ENCODE results near the gene BBIP1.

DNA sequence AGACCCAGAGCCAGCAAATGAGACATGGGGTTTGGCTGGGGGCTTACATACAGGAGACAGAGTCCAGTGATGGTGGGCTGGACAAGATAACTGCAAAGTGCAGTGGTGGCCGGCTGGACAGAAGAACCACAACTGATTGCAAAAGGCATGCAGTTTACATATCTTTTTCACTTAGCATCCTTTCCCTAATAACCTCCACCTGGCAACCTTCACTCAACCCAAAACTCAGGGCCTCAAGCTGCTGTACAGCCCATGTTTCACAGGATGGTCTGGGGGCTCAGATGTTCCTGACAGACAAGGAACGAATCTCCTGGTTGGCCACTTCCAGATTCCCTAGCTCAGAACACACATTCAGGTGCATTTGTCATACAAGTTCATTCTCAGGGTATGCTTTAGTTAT is 55.0 kb downstream of the BBIP1 start:
- no peak for TF ChIP-seq EZH2 (IDR thresholded peaks at IDR 0.05; ENCODE audit: borderline replicate concordance, low read depth, low read length, severe bottlenecking)
- TF ChIP-seq POLR2A (IDR thresholded peaks at IDR 0.05; ENCODE audit: low read depth, low read length), result no peak
- TF ChIP-seq, protein P1, sequence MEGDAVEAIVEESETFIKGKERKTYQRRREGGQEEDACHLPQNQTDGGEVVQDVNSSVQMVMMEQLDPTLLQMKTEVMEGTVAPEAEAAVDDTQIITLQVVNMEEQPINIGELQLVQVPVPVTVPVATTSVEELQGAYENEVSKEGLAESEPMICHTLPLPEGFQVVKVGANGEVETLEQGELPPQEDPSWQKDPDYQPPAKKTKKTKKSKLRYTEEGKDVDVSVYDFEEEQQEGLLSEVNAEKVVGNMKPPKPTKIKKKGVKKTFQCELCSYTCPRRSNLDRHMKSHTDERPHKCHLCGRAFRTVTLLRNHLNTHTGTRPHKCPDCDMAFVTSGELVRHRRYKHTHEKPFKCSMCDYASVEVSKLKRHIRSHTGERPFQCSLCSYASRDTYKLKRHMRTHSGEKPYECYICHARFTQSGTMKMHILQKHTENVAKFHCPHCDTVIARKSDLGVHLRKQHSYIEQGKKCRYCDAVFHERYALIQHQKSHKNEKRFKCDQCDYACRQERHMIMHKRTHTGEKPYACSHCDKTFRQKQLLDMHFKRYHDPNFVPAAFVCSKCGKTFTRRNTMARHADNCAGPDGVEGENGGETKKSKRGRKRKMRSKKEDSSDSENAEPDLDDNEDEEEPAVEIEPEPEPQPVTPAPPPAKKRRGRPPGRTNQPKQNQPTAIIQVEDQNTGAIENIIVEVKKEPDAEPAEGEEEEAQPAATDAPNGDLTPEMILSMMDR (IDR thresholded peaks at IDR 0.05; ENCODE audit: extremely low read depth in 1 of 2, insufficient read depth in 1 of 2, low read depth in 1 of 2, low read length in 2 of 2), result no peak
- TF ChIP-seq FOS (IDR thresholded peaks at IDR 0.05; ENCODE audit: borderline replicate concordance, insufficient read depth, low read length), result no peak
- TF ChIP-seq MAX (IDR thresholded peaks at IDR 0.05; ENCODE audit: insufficient read depth, insufficient read length), result no peak
- TF ChIP-seq POLR2AphosphoS5 (IDR thresholded peaks at IDR 0.05; ENCODE audit: insufficient read depth, low read depth, low read length), result no peak

All from endothelial cell of umbilical vein (primary cell).